ENCODE measurements around the gene PIK3CA.

Gene PIK3CA

DNA sequence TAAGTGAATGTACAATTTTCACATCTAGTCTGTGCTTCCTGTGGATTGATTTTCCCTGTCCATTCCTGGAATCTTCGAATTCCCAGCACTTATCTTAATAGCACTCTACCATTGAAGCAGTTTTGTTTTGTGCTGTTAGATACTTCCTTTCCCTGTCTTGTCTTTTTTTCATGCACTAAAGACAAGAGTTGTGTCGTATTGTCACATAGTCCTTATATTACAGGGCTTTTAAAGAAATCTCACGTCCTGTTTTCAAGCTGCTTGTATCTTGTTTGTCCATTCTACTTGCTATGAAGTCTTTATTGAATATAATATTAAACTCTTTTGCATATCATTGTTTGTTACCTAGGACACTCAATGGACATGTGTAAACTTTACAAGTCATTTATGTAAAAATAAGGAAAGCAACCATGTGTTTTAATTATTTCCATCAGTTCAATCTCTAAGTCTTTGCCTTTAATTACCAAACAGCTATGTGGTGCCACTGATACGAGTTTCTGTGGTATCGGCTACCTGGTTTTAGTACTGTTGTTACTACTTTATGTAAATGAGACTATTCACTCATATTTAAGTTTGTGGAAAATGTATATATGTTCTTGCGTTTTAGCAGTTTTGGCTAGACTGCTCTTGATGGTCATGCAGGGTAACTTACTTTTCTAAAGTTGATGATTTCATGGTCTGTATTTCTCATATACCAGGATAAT, 10.3 kb downstream of the PIK3CA start:
- DNase-seq (ENCODE audit: low read depth in 2 of 2) = no peak

- DNase-seq (ENCODE audit: low read depth in 2 of 2) = no peak
Measured at GRCh38 chr3:179163503-179163902, 15.3 kb downstream of the PIK3CA start.

DNA sequence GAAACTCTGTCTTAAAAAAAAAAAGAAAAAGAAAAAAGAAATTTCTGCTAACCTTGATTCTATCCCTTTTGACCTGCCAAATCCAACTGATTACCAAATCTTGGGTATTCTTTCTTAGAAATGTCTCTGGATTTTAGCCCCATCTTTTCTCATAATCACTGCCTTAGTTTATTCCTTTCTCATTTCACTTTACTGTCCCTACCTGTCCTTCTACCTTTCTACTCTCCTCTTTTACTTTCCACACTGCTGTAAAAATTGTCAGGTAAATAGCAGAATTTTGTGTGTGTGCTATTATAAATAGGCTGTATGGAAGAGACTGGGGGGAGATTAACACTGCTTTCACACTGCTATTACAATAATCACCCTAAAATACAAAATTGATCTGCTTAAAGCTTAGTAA, 16.7 kb downstream of the PIK3CA start:
- DNase-seq (ENCODE audit: low read depth in 2 of 2) = no peak

DNA sequence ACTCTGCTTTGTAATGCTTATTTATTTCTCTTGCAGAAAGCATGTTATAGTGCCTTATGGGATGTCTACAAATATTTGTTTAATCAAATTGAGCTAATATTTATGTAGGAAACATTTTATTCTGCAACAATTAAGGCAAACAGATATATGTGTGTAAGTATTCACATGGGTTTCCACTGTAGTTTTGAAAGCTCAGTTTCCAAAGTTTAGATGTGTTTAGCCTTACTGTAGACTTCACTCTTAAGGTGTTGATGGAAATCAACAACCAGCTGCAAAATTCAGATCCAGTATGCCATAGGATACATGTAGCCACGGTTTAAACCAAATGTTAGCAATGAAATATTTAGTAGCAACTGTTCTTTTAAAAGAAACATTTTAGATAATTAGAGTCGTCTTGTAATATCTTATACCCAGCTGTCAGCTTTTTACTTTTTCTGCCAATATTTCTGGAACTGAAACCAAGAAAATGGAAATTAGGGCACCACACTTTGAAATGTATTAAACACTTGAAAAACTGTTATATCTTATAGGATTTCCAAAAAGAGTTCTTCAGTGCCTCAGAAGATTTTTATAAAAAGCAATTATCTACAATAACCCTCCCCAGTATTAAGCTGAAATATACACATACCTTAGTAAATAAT, 18.5 kb downstream of the PIK3CA start:
- no peak for DNase-seq (ENCODE audit: low read depth in 2 of 2)

- no peak for DNase-seq (ENCODE audit: low read depth in 2 of 2)
Measured at GRCh38 chr3:179168918-179169317, 20.8 kb downstream of the PIK3CA start.

GRCh38 chr3:179172546-179172945, 24.4 kb downstream of the PIK3CA start:
- no peak for DNase-seq (ENCODE audit: low read depth in 2 of 2)

GRCh38 chr3:179174316-179174715, 26.2 kb downstream of the PIK3CA start:
- DNase-seq (ENCODE audit: low read depth in 2 of 2) = no peak

DNA sequence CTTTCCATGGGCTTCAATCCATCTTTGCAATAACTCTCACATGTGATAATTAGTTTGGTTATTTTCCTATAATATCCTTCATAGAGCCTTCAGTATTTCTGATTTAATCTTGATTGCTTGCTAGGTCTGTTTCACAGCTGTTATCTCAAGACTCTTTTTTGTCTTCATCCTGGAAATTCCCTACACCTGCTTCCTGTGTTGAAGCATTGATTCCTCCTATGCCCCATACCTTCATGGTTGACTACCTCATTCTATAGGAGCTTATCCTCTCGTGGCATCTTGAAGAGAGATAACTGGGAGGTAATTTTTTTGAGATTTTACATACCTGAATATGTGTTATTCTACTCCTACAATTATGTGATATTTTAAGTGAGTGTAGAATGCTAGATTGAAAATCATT, 26.7 kb downstream of the PIK3CA start:
- no peak for DNase-seq (ENCODE audit: low read depth in 2 of 2)

GRCh38 chr3:179175358-179175757, 27.2 kb downstream of the PIK3CA start:
- no peak for DNase-seq (ENCODE audit: low read depth in 2 of 2)

DNA sequence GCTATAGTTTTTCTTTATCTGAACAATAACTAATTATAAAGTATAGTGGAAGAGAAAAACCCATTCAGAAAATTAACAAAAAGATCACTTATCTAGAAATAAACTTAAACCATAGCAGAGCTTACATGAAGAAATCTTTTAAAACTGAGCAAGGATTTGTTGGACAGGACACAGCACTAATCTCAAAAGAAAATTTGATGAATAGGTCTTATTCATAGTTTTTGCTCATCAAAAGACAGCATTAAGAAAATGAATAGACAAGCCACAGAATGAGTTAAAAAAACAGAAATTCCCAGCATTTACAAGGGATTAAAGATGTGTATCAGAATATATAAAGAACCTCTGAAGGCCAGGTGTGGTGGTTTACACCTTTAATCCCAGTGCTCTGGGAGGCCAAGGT, 29.5 kb downstream of the PIK3CA start:
- DNase-seq (ENCODE audit: low read depth in 2 of 2) = no peak

DNA sequence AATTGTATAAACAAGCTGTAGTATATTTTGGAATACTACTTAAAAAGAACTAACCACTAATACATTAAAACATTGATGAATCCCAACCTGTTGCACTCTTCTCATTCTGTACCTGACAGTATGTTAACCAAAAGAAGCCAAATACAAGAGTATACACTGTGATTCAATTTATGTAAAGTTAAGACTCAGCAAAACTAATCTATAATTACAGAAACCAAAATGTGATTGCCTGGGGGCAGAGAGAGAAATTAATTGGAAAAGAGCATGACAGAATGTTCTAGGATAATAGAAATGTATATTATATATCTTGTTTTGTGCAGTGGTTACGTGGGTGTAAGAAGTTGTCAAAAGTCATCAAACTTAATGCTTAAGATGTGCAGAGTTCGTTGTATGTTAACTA, 31.1 kb downstream of the PIK3CA start:
- no peak for DNase-seq (ENCODE audit: low read depth in 2 of 2)

DNA sequence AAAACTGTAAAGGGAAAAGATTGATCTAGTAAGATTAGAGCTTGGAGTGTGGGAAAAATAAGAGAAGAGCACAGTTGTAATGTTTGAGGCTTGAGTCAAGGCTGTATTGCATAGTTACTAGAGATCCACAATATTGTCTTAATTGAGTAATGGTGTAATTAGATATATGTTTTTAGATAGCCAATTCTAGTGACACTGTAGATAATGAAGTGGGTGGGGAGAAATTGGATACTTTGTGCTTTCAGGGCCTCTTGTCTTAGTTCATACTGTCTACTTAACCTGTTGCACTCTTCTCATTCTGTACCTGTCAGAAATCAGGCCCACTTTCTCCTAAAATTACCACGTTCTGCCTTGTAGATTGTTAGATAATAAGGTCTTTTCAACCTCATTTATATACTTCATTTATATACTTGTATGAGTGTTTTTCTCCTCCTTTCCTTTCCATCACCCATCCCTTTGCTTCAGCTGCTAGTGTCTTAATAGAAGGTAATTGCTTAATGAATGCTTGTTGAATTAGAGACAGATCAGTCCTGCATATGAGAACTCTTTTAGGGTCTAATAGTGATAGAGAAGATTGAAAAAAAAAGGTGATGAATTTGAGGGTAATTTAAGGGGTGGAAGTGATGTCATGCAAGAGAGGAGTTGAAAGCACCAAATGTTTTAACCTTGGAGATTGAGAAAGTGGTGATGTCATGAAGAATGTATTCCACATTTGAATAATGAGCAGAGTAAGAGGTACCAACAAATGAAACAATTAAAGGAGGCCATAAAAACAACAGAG, 32.0 kb downstream of the PIK3CA start:
- no peak for DNase-seq (ENCODE audit: low read depth in 2 of 2)

DNA sequence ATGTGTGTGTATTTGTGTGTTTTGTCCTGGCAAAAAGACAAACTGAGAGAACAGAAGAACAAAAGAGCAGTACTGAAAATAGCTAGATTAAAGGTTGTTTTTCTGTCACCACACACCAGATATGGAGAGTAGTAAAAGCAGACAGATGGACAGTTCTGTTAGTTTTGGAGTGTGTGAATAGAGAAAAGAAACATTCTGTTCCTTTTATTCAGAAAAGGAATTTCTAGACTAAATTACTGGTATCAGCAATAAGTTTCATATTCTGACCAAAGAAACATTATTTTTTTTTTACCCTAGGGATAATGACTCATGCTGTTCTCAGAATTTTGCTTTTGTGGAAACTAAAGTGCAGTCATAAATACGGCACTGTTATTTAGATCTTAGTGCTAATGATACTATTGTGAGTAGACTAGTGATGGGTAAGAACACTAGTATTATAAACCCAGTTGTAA, 32.9 kb downstream of the PIK3CA start:
- DNase-seq (ENCODE audit: low read depth in 2 of 2) = no peak

- no peak for DNase-seq (ENCODE audit: low read depth in 2 of 2)
Measured at GRCh38 chr3:179181993-179182551, 33.9 kb downstream of the PIK3CA start.

- no peak for DNase-seq (ENCODE audit: low read depth in 2 of 2)
Measured at GRCh38 chr3:179182902-179183301, 34.7 kb downstream of the PIK3CA start.

DNA sequence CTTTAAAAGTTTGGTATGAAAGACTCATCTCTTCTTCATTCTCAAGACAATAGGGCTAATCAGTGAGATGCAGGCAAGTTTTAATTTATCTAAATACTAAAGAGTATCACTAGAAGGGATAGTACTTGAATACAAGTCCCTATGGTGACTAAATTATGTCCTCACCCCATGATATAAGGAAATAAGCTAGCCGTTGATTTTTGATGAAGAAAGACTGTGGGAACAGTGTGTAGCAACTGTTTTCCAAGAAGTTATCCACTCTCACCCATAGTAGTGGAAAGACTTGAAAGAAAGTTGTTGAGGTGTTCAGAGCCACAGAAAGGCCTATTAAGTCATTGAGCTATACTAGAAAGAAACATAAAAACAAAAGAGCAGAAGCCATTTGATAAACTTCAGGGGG, 36.7 kb downstream of the PIK3CA start:
- no peak for DNase-seq (ENCODE audit: low read depth in 2 of 2)

DNA sequence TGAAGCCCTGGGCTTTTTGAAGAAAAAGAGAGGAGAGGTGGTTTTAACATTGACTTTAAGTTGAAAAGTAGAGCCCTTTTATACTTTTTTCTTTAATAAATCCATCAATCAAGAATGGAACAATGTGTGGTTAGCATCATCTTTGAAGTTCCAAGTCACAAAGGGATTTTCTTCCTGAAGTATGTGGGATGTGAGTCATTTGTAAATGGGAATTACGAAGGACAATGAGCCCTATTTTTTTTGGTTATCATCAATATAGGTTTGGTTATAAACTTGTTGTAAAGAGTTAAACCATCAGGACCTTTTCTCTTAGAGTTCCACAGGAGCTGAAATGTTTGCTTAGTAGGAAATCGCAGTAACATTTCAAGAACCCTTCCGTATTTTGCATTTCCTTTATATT, 38.3 kb downstream of the PIK3CA start:
- no peak for DNase-seq (ENCODE audit: low read depth in 2 of 2)

- no peak for DNase-seq (ENCODE audit: low read depth in 2 of 2)
Measured at GRCh38 chr3:179189759-179190158, 41.6 kb downstream of the PIK3CA start.

- DNase-seq (ENCODE audit: low read depth in 2 of 2) = no peak
Measured at GRCh38 chr3:179190581-179190980, 42.4 kb downstream of the PIK3CA start.

DNA sequence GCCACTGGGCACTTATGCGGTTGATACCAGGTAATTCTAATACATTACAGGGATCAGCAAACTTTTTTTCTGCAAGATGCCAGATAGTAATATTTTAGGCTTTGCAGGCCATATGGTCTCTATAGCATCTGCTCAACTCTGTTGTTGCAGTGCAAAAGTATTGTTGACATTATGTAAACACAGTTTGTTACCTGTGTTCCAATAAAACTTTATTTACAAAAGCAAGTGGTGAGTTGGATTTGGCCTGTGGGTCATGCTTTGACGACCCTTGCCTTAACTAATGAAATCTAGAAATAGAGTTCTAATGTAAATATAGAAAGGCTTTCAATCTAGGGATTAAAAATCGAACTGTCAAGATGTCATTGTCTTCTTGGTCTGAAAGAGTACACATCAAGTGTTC, 44.4 kb downstream of the PIK3CA start:
- DNase-seq (ENCODE audit: low read depth in 2 of 2) = no peak

GRCh38 chr3:179194931-179195330, 46.8 kb downstream of the PIK3CA start:
- DNase-seq (ENCODE audit: low read depth in 2 of 2) = no peak

- DNase-seq (ENCODE audit: low read depth in 2 of 2) = no peak
Measured at GRCh38 chr3:179196098-179196497, 47.9 kb downstream of the PIK3CA start.

- no peak for DNase-seq (ENCODE audit: low read depth in 2 of 2)
Measured at GRCh38 chr3:179196700-179197099, 48.5 kb downstream of the PIK3CA start.
